IMR-90 (cell line): ENCODE results near the gene ZNF622. TPM values are rescaled to one million over a fixed set of nuclear protein-coding genes. Genes with fewer than 3 reads are reported as not detected.
A peak's percentile ranks its signal among the peaks of the same experiment; 100 is the strongest.

ENCODE experiments used
- ATAC-seq: fragments of 200-7000 bp; cut with Tn5 transposase; 2 replicates; pipeline ENCODE4 v1.9.1; 2020; ENCODE audit warnings: low read depth, mild to moderate bottlenecking, moderate library complexity
- BruUV-seq: library from RNA; stranded (reverse); fragments of 400-500 nt; replicated peaks from 2 replicates; lab custom pipeline; 2021; lab: Mats Ljungman, UMichigan
- CTCF ChIA-PET: fragments of 300-600 bp; formaldehyde crosslinking; extraction: SDS; loops from one replicate; lab custom pipeline; 2021; ENCODE audit warnings: antibody characterized with exemption; lab: Yijun Ruan, JAX
- POLR2A ChIA-PET: fragments of 300-600 bp; sonication (Branson Sonifier 250); formaldehyde crosslinking; loops from one replicate; lab custom pipeline; 2022; ENCODE audit warnings: antibody characterized with exemption; ENCODE audit not compliant: unreplicated experiment; lab: Charles Lee
- DNase-seq: peaks from one replicate; pipeline ENCODE4 v3.0.0; 2013
- H2AFZ ChIP-seq: replicated peaks from 2 replicates; pipeline ENCODE3; 2013; ENCODE audit warnings: low read length, mild to moderate bottlenecking; ENCODE audit not compliant: poor library complexity
- H2AK5ac ChIP-seq: 2 replicates; pipeline ENCODE4 v1.6.1; 2013; ENCODE audit warnings: low read depth, low read length, inconsistent platforms
- H2AK9ac ChIP-seq: replicated peaks from 2 replicates; pipeline ENCODE3; 2013; ENCODE audit warnings: mild to moderate bottlenecking, low read depth, low read length, moderate library complexity; ENCODE audit not compliant: poor library complexity
- H2BK120ac ChIP-seq: 2 replicates; pipeline ENCODE4 v1.6.1; 2013; ENCODE audit warnings: low read depth, low read length, inconsistent platforms
- H2BK15ac ChIP-seq: 3 replicates; pipeline ENCODE4 v1.6.1; 2013; ENCODE audit warnings: low read depth, low read length, inconsistent platforms
- H2BK20ac ChIP-seq: 2 replicates; pipeline ENCODE4 v1.6.1; 2013; ENCODE audit warnings: low read depth, mild to moderate bottlenecking, inconsistent platforms, low read length, moderate library complexity
- H2BK5ac ChIP-seq: 2 replicates; pipeline ENCODE4 v1.6.1; 2013; ENCODE audit warnings: mild to moderate bottlenecking, low read depth, low read length, inconsistent platforms; ENCODE audit not compliant: poor library complexity, severe bottlenecking
- H3K14ac ChIP-seq: replicated peaks from 2 replicates; pipeline ENCODE4 v1.6.1; 2013; ENCODE audit warnings: low read depth, low read length, inconsistent platforms
- H3K18ac ChIP-seq: 2 replicates; pipeline ENCODE4 v1.6.1; 2013; ENCODE audit warnings: low read depth, low read length, control low read depth
- H3K23ac ChIP-seq: 2 replicates; pipeline ENCODE4 v1.6.1; 2013; ENCODE audit warnings: low read depth, low read length, inconsistent platforms
- H3K27ac ChIP-seq: 2 replicates; pipeline ENCODE4 v1.5.1; 2013; ENCODE audit warnings: mild to moderate bottlenecking, control low read depth, low read length; ENCODE audit not compliant: insufficient read depth
- H3K27me3 ChIP-seq: 2 replicates; pipeline ENCODE4 v1.6.1; 2013; ENCODE audit warnings: low read length; ENCODE audit not compliant: control insufficient read depth, insufficient read depth
- H3K36me3 ChIP-seq: 2 replicates; pipeline ENCODE4 v1.6.1; 2013; ENCODE audit warnings: low read length, mixed read lengths; ENCODE audit not compliant: control insufficient read depth, insufficient read depth
- H3K4ac ChIP-seq: 2 replicates; pipeline ENCODE4 v1.6.1; 2013; ENCODE audit warnings: low read depth, low read length, inconsistent platforms
- H3K4me1 ChIP-seq: 2 replicates; pipeline ENCODE4 v1.6.1; 2013; ENCODE audit warnings: low read length, mixed read lengths; ENCODE audit not compliant: control insufficient read depth, insufficient read depth
- H3K4me2 ChIP-seq: 2 replicates; pipeline ENCODE4 v1.6.1; 2013; ENCODE audit warnings: low read depth, mild to moderate bottlenecking, control low read depth, low read length, moderate library complexity
- H3K4me3 ChIP-seq: 2 replicates; pipeline ENCODE4 v1.5.1; 2013; ENCODE audit warnings: low read depth, mild to moderate bottlenecking, control low read depth, low read length, moderate library complexity; ENCODE audit not compliant: insufficient read depth
- H3K56ac ChIP-seq: 2 replicates; pipeline ENCODE4 v1.6.1; 2013; ENCODE audit warnings: low read length, inconsistent platforms; ENCODE audit not compliant: insufficient read depth; ENCODE audit errors: extremely low read depth
- H3K79me1 ChIP-seq, 2 experiments: 2 replicates each; pipeline ENCODE4 v1.6.1; 2013; ENCODE audit warnings: low read length in 2 of 2, inconsistent platforms in 1 of 2, low read depth in 1 of 2
- H3K9ac ChIP-seq: 2 replicates; pipeline ENCODE4 v1.6.1; 2013; ENCODE audit warnings: low read depth, low read length, control low read depth
- H3K9me1 ChIP-seq: 2 replicates; pipeline ENCODE4 v1.6.1; 2013; ENCODE audit warnings: low read length, inconsistent platforms; ENCODE audit not compliant: insufficient read depth
- H3K9me3 ChIP-seq: 2 replicates; pipeline ENCODE4 v1.6.1; 2013; ENCODE audit warnings: low read length; ENCODE audit not compliant: control insufficient read depth, insufficient read depth
- H4K20me1 ChIP-seq: 2 replicates; pipeline ENCODE4 v1.6.1; 2013; ENCODE audit warnings: low read length, inconsistent platforms; ENCODE audit not compliant: insufficient read depth
- H4K5ac ChIP-seq: 2 replicates; pipeline ENCODE4 v1.6.1; 2013; ENCODE audit warnings: mild to moderate bottlenecking, low read depth, low read length, control low read depth
- H4K8ac ChIP-seq, 2 experiments: 2 replicates each; pipeline ENCODE4 v1.6.1; 2013; ENCODE audit warnings: low read depth in 2 of 2, low read length in 2 of 2, control low read depth in 1 of 2, inconsistent platforms in 1 of 2
- H4K91ac ChIP-seq: 2 replicates; pipeline ENCODE4 v1.6.1; 2013; ENCODE audit warnings: low read depth, low read length, inconsistent platforms; ENCODE audit not compliant: insufficient read depth
- BHLHE40 ChIP-seq: fragments of 150-350 bp; IDR thresholded peaks from 2 replicates; pipeline ENCODE4 v1.6.1; 2016; ENCODE audit warnings: mild to moderate bottlenecking, low read depth, low read length
- CEBPB ChIP-seq: IDR thresholded peaks from 2 replicates; pipeline ENCODE4 v1.6.1; 2012; ENCODE audit warnings: low read depth, low read length, improper control_type of control experiment
- CHD1 ChIP-seq: IDR thresholded peaks from 2 replicates; pipeline ENCODE4 v1.6.1; 2012; ENCODE audit warnings: low read depth, low read length, improper control_type of control experiment
- FOS ChIP-seq: fragments of 150-350 bp; IDR thresholded peaks from 2 replicates; pipeline ENCODE4 v1.6.1; 2016; ENCODE audit warnings: low read depth, low read length
- MAFK ChIP-seq: IDR thresholded peaks from 2 replicates; pipeline ENCODE4 v1.6.1; 2012; ENCODE audit warnings: low read depth, low read length, improper control_type of control experiment
- MAZ ChIP-seq: IDR thresholded peaks from 2 replicates; pipeline ENCODE4 v1.6.1; 2012; ENCODE audit warnings: low read depth, mild to moderate bottlenecking, low read length, improper control_type of control experiment, moderate library complexity, borderline replicate concordance
- MXI1 ChIP-seq: IDR thresholded peaks from 2 replicates; pipeline ENCODE4 v1.6.1; 2012; ENCODE audit warnings: low read depth, mild to moderate bottlenecking, low read length, moderate library complexity, borderline replicate concordance
- NFE2L2 ChIP-seq: fragments of 150-350 bp; IDR thresholded peaks from 2 replicates; pipeline ENCODE4 v1.6.1; 2016; ENCODE audit warnings: low read depth, mild to moderate bottlenecking, low read length
- POLR2A ChIP-seq: IDR thresholded peaks from 2 replicates; pipeline ENCODE4 v1.6.1; 2012; ENCODE audit warnings: mild to moderate bottlenecking, low read depth, low read length
- RAD21 ChIP-seq: IDR thresholded peaks from 2 replicates; pipeline ENCODE4 v1.6.1; 2012; ENCODE audit warnings: low read length, improper control_type of control experiment
- RCOR1 ChIP-seq: IDR thresholded peaks from 2 replicates; pipeline ENCODE4 v1.6.1; 2012; ENCODE audit warnings: mild to moderate bottlenecking, low read length, improper control_type of control experiment; ENCODE audit not compliant: insufficient replicate concordance
- SMC3 ChIP-seq: fragments of 150-350 bp; IDR thresholded peaks from 2 replicates; pipeline ENCODE4 v1.6.1; 2016; ENCODE audit warnings: low read depth, mild to moderate bottlenecking, antibody characterized with exemption, low read length, moderate library complexity
- WGBS, 2 experiments: methylation state at CpG; one replicate each; pipeline versions ENCODE4 v1.1.5 to v1.1.7; 2013; ENCODE audit warnings: missing lambda C conversion rate in 2 of 2; ENCODE audit not compliant: insufficient read length in 1 of 2; ENCODE audit errors: extremely low coverage in 2 of 2; 5-methylcytosine and 5-hydroxymethylcytosine counted together
- dilution Hi-C: fragments of 300-500 bp; cut with HindIII; formaldehyde crosslinking; loops from one replicate; pipeline ENCODE4 v1.14.3; 2018; ENCODE audit warnings: low sequenced_read_pairs; ENCODE audit not compliant: unreplicated experiment
- in situ Hi-C: fragments of 300-500 bp; cut with MboI; formaldehyde crosslinking; loops from 3 replicates; pipeline ENCODE4 v1.14.3; 2019; ENCODE audit warnings: low sequenced_read_pairs, inconsistent platforms, mixed read lengths
- intact Hi-C: fragments of 100-400 bp; cut with micrococcal nuclease; formaldehyde crosslinking; loops from 2 replicates; pipeline ENCODE4 v1.10.0; 2022
- polyA plus RNA-seq, 3 experiments: library from polyadenylated mRNA; depleted of rRNA; stranded (reverse); fragments of >200 nt; gene quantifications; 2 replicates each; pipeline ENCODE4 v1.2.3, GENCODE V29; 2012; ENCODE audit warnings: low replicate concordance in 1 of 3
- total RNA-seq: library from RNA; depleted of rRNA; stranded (reverse); fragments of >200 nt; gene quantifications from 2 replicates; pipeline ENCODE4 v1.2.3, GENCODE V29; 2012
- TF ChIP-seq, protein P1 (sequence below): fragments of 150-350 bp; IDR thresholded peaks from 2 replicates; pipeline ENCODE4 v1.6.1; 2016; ENCODE audit warnings: low read depth, mild to moderate bottlenecking, low read length, moderate library complexity, borderline replicate concordance
- TF ChIP-seq, protein P2 (sequence below): fragments of 150-350 bp; IDR thresholded peaks from 2 replicates; pipeline ENCODE4 v1.6.1; 2017; ENCODE audit warnings: mild to moderate bottlenecking, antibody characterized with exemption, low read length, low read depth

The ZNF622 gene
- total and polyA plus RNA-seq, 2 of the 4 experiments (the other 2 are of a cell fraction): 19.5 to 49.3 TPM

DNA sequence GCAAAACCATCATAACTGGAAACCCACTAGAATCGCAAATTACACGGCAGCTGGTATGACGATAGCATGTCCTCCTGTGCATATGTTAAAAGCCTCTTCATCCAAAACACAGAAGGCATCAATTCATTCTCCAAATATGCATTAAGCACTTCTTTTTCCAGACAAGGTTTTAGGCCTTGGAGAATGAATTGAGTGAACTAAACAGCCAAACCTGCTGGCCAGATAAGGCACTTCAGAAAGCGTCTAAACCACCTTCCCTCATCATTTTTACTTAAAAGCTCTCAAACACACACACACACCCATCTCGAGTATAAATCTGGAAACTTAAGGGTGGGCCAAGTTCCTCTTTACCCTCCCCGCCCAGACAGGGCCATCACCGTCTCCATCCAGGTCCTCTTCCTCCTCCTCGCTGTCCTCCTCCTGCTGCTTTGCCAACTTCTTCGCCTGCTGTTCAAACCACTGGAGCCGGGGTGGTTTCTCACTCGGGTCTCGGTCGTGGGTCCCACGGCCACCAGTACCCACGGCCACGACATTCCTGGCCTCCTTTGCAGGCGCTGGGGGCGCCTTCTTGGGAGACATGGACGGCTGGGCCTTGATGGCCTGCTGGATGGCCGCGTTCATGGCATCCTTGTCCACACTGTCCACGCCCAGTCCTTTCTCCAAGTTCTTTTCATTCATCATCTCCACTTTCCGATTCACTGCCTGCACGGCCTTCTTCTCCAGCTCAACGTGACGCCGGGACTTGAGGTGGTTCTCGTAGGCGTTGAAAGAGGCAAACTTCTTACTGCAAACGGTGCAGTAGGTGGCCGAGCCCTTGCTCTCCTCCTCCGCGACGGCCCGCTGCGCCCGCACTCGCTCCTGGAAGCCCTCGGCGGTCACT lies 696 bp downstream of the ZNF622 start (continued):
- TF ChIP-seq SMC3 (no peak), MAFK (no peak), CHD1 (no peak)

- Histone ChIP-seq H3K4me2 (peak overlapping the region; percentile 88), H3K14ac (no peak overlapping the region; the same call in 1 of the 2 replicates), H3K9me1 (peaks cover 13% of the 10 kb centered on the region; the same call in 1 of the 2 replicates), H2AK5ac (no peak overlapping the region), H3K9me3 (no peaks in the 10 kb centered on the region), H3K4ac (no peak overlapping the region), H2AFZ (no peak overlapping the region), H2BK120ac (no peak overlapping the region), H2BK20ac (no peak overlapping the region), H2AK9ac (no peak overlapping the region), H3K27me3 (no peaks in the 10 kb centered on the region), H3K79me1 (peaks cover 10 to 73% of the 10 kb centered on the region in 2 experiments; a peak in 3 of 4 replicates), H3K4me3 (peak overlapping the region; percentile 88), H2BK15ac (no peak overlapping the region), H3K18ac (no peak overlapping the region), H3K36me3 (peaks cover 13% of the 10 kb centered on the region), H4K20me1 (peaks cover 25% of the 10 kb centered on the region), H3K9ac (peak overlapping the region; percentile 43; the same call in 1 of the 2 replicates), H3K4me1 (peaks cover 19% of the 10 kb centered on the region), H3K56ac (peak overlapping the region; percentile 30; the same call in 1 of the 2 replicates), H4K8ac (no peak overlapping the region), H3K27ac (peak overlapping the region; percentile 18; the same call in 1 of the 2 replicates), H4K91ac (no peak overlapping the region), H3K23ac (peak overlapping the region; percentile 37; the same call in 1 of the 2 replicates), H2BK5ac (no peak overlapping the region), H4K5ac (peak overlapping the region; percentile 6; the same call in 1 of the 2 replicates)
- dilution Hi-C loops: no loop called here
- CTCF ChIA-PET: no interaction called here
- ATAC-seq (no peak), DNase-seq (no peak)
- POLR2A ChIA-PET: no interaction called here
- intact Hi-C loops: loop anchor here (5.0 to 10.0 kb wide), 2 partner anchors 203 to 731 kb away; no protein-coding TSS in a partner anchor
- BruUV-seq: no TSS peak
- in situ Hi-C loops: no loop called here
- WGBS, 2 experiments: 100% methylated on average over 1 of the region's 1 CpG; no CpG with 5 or more reads in 1 of the 2 experiments
- no peak for TF ChIP-seq MAZ
- TF ChIP-seq CEBPB: no peak
- no peak for TF ChIP-seq POLR2A
- no peak for TF ChIP-seq MXI1
- TF ChIP-seq, protein P1, sequence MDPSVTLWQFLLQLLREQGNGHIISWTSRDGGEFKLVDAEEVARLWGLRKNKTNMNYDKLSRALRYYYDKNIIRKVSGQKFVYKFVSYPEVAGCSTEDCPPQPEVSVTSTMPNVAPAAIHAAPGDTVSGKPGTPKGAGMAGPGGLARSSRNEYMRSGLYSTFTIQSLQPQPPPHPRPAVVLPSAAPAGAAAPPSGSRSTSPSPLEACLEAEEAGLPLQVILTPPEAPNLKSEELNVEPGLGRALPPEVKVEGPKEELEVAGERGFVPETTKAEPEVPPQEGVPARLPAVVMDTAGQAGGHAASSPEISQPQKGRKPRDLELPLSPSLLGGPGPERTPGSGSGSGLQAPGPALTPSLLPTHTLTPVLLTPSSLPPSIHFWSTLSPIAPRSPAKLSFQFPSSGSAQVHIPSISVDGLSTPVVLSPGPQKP: no peak
- TF ChIP-seq CHD1: no peak
- no peak for TF ChIP-seq NFE2L2
- no peak for TF ChIP-seq RAD21
- TF ChIP-seq BHLHE40: no peak
- no peak for TF ChIP-seq FOS
- no peak for TF ChIP-seq MAFK
- no peak for TF ChIP-seq RCOR1
- no peak for TF ChIP-seq SMC3
- TF ChIP-seq, protein P2, sequence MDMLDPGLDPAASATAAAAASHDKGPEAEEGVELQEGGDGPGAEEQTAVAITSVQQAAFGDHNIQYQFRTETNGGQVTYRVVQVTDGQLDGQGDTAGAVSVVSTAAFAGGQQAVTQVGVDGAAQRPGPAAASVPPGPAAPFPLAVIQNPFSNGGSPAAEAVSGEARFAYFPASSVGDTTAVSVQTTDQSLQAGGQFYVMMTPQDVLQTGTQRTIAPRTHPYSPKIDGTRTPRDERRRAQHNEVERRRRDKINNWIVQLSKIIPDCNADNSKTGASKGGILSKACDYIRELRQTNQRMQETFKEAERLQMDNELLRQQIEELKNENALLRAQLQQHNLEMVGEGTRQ: no peak
Observed at GRCh38 chr5:16464231-16464630, 1.4 kb downstream of the ZNF622 start.
